GM13976 (cell line): ENCODE results near the gene MT1H.
"Not testable (repeated sequence)": the region's sequence is repeated elsewhere in the genome, so short reads cannot be mapped to it uniquely, and the experiment has no call there.

Experiments used
- DNase-seq: peaks from one replicate; pipeline ENCODE4 v3.0.0; 2012; ENCODE audit warnings: low spot score
- in situ Hi-C: fragments of 300-500 bp; cut with MboI; formaldehyde crosslinking; loops from one replicate; pipeline ENCODE4 v1.12.0; 2022; ENCODE audit warnings: low sequenced_read_pairs, mixed read lengths, inconsistent platforms; ENCODE audit not compliant: unreplicated experiment
- TF ChIP-seq, protein P1 (sequence below): IDR thresholded peaks from 2 replicates; pipeline ENCODE4 v1.5.1; 2012; ENCODE audit warnings: borderline replicate concordance, mild to moderate bottlenecking; ENCODE audit not compliant: insufficient read depth; ENCODE audit errors: extremely low read depth, missing control alignments, control extremely low read depth

Gene MT1H

DNA sequence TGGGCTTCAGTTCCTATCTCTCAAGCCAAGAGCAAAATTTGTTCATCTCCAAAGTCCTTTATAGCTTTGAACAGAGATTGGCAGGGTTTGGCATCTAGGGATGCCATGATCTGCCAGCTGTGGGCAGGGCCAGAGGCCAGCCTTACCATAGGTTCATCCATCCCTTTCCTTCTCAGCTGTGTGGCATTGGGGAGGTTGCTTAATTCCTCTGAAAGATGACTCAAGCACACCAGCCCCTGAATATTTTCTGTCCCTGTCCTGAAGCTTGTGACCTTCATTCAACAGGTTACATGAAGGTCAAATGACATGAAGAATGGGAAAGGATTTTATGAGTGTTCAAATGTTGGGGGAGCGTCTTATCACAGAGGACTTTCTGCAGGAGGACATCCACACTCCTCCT, 5.1 kb upstream of the MT1H start:
- TF ChIP-seq, protein P1, sequence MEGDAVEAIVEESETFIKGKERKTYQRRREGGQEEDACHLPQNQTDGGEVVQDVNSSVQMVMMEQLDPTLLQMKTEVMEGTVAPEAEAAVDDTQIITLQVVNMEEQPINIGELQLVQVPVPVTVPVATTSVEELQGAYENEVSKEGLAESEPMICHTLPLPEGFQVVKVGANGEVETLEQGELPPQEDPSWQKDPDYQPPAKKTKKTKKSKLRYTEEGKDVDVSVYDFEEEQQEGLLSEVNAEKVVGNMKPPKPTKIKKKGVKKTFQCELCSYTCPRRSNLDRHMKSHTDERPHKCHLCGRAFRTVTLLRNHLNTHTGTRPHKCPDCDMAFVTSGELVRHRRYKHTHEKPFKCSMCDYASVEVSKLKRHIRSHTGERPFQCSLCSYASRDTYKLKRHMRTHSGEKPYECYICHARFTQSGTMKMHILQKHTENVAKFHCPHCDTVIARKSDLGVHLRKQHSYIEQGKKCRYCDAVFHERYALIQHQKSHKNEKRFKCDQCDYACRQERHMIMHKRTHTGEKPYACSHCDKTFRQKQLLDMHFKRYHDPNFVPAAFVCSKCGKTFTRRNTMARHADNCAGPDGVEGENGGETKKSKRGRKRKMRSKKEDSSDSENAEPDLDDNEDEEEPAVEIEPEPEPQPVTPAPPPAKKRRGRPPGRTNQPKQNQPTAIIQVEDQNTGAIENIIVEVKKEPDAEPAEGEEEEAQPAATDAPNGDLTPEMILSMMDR: no peak

DNA sequence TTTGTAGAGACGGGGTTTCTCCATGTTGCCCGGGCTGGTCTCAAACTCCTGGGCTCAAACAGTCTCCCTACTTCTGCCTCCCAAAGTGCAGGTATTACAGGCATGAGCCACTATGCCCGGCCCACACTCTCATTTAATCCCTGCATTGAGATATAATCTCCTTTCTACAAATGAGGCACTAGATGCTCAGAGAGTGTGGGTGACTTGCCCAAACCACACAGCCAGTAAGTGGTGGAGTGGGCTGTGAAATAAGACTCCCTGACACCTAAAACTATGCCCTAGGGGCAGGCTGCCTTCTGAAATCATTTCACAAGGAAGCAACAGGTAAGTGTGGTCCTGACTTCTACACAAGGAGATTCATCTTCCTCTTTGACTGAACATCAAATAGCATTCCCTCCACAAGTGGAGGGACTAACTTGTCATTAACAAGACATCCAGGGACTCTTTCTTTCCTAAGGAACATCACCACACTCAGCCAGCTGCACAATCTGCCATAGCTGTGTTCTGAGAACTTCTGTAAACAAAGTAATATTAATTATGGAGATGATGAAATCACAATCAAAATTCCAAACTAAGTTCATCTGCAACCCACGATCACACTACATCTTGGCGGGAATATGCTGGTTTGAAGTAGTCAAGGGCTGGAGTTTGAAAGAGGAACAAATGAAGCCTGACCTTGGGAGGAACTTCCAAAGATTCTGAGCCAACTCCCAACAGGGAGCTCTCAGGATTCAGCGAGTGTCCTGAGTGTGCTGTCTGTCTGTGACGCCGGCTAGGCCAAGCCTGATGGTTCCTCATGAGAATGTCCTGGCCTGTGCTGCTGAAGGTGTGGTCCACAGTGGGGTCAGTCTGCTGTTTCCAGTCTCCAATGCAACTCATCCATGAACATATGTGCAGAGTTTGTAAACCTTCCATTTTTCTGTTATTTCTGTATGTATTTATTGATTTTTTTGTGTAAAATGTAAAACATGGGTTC, 4.0 kb upstream of the MT1H start:
- in situ Hi-C loops, DNase-seq: not testable (repeated sequence)

More for the DNA sequence above, 5.1 kb upstream of the MT1H start:
- in situ Hi-C loops: no loop called here
- DNase-seq: no peak

DNA sequence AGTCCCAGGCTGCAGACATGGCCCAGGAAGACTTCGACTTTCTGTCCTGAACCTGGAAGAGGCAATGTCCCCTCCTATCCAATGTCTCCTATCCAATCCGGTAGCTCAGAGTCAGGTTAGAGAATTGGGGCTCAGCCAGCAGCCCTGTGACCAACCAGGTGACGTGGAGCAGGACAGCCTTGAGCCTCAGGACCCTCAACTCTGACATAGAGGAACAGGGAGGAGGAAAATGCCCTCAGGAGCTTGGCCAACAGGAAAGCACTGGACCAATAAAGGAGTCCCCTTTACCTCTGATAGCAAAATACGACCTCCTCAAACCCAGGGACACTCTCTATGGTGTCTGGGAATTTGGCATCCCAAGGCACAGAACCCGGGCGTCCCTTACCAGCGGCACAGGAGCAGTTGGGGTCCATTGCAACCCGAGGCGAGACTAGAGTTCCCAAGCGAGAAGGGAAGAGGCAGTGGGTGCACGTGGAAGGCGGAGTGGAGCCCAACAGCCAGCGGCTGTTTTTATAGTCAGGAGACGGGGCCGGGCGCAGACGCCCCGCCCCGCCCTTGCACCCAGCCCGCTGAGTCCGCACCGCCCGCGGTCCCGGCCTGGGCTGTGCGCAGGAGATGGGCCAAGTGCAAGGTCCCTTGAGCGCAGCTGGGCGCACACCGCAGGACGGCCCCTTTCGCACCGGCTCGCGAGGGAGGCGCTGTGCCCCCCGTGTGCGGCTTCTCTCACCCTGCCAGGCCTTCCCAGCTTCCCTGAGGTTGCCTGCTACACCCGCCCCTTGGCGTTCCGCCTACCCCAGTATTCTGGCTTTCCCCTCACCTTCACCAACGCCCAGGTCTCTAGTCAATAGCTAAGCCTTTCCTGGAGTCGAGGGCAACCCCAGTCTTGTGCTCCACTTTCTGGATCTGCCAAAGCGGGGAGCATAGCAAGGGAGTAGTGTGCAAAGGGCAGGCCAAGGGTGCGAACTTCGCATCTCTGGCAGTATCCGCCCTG, 1.7 kb upstream of the MT1H start, which contains the start of gene MT1G:
TSS of gene MT1G (minus strand) at position 485 of the 991 bp plus-strand sequence. CDS start at position 413, 72 bp downstream.
- TF ChIP-seq, protein P1: no peak
- no peak for DNase-seq
- in situ Hi-C loops: no loop called here

DNA sequence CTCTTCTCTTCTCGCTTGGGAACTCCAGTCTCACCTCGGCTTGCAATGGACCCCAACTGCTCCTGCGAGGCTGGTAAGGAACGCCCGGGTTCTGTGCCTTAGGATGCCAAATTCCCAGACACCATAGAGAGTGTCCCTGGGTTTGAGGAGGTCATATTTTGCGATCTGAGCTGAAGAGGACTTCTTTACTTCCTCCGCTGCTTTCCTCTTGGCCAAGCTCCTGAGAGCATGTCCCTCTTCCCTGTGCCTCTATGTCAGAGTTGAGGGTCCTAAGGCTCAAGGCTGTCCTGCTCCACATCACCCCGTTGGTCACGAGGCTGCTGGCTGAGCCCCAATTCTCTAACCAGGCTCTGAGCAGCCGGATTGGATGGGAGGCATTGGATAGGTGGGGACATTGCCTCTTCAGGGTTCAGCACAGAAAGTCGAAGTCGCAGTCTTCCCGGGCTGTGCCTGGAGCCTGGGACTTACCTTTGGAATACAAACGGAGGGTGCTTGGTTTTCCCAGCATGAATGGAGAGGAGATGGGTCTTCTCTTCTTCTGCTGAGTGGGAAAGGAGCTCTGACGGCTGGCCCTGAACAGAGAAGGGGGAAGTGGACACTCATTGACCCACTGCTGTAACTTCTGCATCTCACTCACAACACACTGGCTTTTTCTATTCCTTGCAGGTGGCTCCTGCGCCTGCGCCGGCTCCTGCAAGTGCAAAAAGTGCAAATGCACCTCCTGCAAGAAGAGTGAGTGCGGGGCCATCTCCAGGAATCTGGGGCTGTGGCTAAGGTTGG, 416 bp downstream of the MT1H start:
- in situ Hi-C loops: no loop called here
- DNase-seq: no peak

DNA sequence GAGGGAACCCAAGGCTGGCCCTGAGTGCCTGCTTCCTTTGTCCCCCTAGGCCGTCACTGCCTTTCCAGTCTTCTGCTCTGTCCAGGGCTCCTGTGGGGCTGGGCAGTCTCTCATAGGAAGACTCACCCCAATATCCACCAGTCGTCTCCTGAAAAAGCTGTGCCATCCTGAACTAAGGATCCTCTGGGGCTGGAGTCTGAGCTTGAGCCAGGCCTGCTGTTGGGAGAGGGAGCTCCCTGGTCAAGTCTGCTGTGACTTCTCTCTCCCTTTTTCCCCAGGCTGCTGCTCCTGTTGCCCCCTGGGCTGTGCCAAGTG, 963 bp downstream of the MT1H start:
- in situ Hi-C loops: no loop called here
- no peak for DNase-seq
- TF ChIP-seq, protein P1: no peak

More for the DNA sequence above, 416 bp downstream of the MT1H start:
- TF ChIP-seq, protein P1: no peak

DNA sequence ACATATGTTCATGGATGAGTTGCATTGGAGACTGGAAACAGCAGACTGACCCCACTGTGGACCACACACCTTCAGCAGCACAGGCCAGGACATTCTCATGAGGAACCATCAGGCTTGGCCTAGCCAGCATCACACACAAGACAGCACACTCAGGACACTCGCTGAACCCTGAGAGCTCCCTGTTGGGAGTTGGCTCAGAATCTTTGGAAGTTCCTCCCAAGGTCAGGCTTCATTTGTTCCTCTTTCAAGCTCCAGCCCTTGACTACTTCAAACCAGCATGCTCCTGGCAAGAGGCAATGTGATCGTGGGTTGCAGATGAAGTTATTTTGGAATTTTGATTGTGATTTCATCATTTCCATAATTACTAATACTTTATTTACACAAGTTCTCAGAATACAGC, 2.1 kb downstream of the MT1H start:
- DNase-seq, in situ Hi-C loops: not testable (repeated sequence)

DNA sequence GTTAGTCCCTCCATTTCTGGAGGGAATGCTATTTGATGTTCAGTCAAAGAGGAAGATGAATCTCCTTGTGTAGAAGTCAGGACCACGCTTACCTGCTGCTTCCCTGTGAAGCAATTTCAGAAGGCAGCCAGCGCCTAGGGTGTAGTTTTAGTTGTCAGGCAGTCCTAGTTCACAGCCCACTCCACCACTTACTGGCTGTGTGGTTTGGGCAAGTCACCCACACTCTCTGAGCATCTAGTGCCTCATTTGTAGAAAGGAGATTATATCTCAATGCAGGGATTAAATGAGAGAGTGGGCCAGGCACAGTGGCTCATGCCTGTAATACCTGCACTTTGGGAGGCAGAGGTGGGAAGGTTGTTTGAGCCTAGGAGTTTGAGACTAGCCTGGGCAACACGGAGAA, 2.6 kb downstream of the MT1H start:
- in situ Hi-C loops: not testable (repeated sequence)

More for the DNA sequence above, 2.6 kb downstream of the MT1H start:
- not testable (repeated sequence) for DNase-seq
